ENCODE data around the gene SYK.

SYK gene

DNA sequence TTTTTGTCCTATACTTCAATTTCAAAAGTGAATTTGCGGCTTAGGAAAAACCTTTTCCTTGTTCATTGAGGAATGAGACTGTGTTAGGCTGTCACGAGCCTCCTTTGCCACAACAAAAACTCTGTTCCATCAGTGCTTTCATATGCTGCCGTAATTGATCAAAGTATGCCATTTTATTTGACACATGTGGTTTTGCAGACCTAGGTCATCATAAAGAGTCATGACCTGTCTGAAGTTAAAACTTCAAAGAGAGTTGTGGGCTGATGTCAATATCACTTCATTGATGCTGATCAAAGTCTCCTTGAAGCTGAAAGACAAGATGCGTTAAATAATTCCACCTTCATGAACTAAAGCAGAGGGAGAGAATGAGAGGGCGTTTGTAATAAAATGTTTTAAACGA lies 55.5 kb downstream of the SYK start:
- no peak overlapping the region for H3K27ac ChIP-seq (ENCODE audit: low read depth in 2 of 2, low read length in 2 of 2)
- H3K27me3 ChIP-seq (ENCODE audit: control insufficient read depth in 2 of 2, insufficient read depth in 2 of 2, low read length in 2 of 2), result no peaks in the 10 kb centered on the region
- H3K9ac ChIP-seq (ENCODE audit: low read depth in 1 of 2, low read length in 2 of 2), result no peak overlapping the region
- H3K4me1 ChIP-seq (ENCODE audit: control insufficient read depth in 2 of 2, insufficient read depth in 2 of 2, low read length in 2 of 2), result no peaks in the 10 kb centered on the region
- no peaks in the 10 kb centered on the region for H3K9me3 ChIP-seq (ENCODE audit: control insufficient read depth in 2 of 2, low read length in 2 of 2)
- peaks cover 12 to 23% of the 10 kb centered on the region in 2 donors for H3K36me3 ChIP-seq (ENCODE audit: control insufficient read depth in 2 of 2, insufficient read depth in 2 of 2, low read length in 2 of 2)
- H3K4me3 ChIP-seq (ENCODE audit: low read length in 2 of 2), result no peak overlapping the region

DNA sequence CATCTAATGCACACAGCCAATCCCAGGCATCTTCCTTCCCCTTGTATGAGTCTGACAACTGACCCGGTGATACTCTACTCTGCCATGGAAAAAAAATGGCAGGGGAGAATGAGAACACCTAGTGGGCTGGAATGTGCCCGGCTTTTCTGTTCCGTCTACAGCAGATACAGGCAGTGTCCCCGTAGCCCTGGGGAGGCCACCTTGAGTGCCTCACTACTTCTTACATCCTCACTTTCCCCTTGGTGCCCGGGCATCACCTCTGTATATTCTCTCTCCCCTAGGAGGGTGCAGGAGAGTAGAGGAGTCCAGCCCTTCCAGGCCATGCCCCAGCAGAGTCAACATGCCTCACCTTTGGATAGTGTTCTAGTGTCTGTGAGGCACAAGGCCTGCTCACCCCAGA lies 56.2 kb downstream of the SYK start:
- Histone ChIP-seq H3K9me3 (ENCODE audit: control insufficient read depth in 2 of 2, low read length in 2 of 2) (no peaks in the 10 kb centered on the region), H3K27ac (ENCODE audit: low read depth in 2 of 2, low read length in 2 of 2) (no peak overlapping the region), H3K4me3 (ENCODE audit: low read length in 2 of 2) (no peak overlapping the region), H3K36me3 (ENCODE audit: control insufficient read depth in 2 of 2, insufficient read depth in 2 of 2, low read length in 2 of 2) (peaks cover 17 to 25% of the 10 kb centered on the region in 2 donors), H3K9ac (ENCODE audit: low read depth in 1 of 2, low read length in 2 of 2) (no peak overlapping the region), H3K27me3 (ENCODE audit: control insufficient read depth in 2 of 2, insufficient read depth in 2 of 2, low read length in 2 of 2) (no peaks in the 10 kb centered on the region), H3K4me1 (ENCODE audit: control insufficient read depth in 2 of 2, insufficient read depth in 2 of 2, low read length in 2 of 2) (no peaks in the 10 kb centered on the region)

DNA sequence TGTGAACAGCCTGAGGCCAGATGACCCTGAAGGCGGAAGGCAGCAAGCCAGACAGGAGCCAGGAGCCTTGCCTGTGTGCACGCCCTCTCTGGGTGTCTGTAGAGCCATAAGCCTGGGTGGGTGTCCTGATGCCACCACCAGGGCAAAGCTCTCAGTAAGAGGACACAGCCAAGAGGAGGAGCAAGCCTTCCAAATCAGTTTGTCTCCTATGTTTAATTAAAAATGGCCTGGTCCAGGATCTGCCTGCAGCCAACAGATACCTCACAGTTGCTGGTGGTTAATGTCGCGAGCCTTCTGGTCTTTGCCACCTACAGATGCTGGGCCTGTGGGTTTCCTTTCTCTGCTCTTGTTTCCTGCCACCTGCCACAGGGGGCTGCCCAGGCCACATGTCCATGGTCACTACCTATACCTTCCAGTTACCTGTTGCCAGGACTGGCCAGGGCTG lies 56.9 kb downstream of the SYK start:
- no peaks in the 10 kb centered on the region for H3K9me3 ChIP-seq (ENCODE audit: control insufficient read depth in 2 of 2, low read length in 2 of 2)
- H3K27me3 ChIP-seq (ENCODE audit: control insufficient read depth in 2 of 2, insufficient read depth in 2 of 2, low read length in 2 of 2), result no peaks in the 10 kb centered on the region
- H3K27ac ChIP-seq (ENCODE audit: low read depth in 2 of 2, low read length in 2 of 2), result no peak overlapping the region
- peaks cover 19 to 25% of the 10 kb centered on the region in 2 donors for H3K36me3 ChIP-seq (ENCODE audit: control insufficient read depth in 2 of 2, insufficient read depth in 2 of 2, low read length in 2 of 2)
- no peaks in the 10 kb centered on the region for H3K4me1 ChIP-seq (ENCODE audit: control insufficient read depth in 2 of 2, insufficient read depth in 2 of 2, low read length in 2 of 2)
- H3K9ac ChIP-seq (ENCODE audit: low read depth in 1 of 2, low read length in 2 of 2), result no peak overlapping the region
- H3K4me3 ChIP-seq (ENCODE audit: low read length in 2 of 2), result no peak overlapping the region

DNA sequence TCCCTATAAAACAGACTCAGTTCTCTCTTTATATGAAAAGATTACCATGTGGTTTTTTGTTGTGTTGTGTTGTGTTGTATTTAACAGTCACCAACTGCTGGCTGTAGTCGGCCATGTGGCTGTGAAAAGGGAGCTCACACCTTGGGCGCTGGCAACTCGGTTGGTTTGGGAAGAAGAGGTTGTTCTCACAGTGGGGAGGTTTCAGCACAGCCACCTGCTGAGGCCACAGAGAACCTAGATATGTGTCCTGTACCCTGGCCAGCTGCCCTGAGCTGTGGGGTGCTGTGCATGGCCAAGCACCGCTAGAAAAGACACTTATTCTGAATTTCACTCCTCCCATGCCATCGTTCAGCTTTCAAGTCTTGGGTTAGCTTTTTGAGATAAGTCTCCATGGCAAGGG lies 58.8 kb downstream of the SYK start:
- Histone ChIP-seq H3K9ac (ENCODE audit: low read depth in 1 of 2, low read length in 2 of 2) (no peak overlapping the region), H3K4me1 (ENCODE audit: control insufficient read depth in 2 of 2, insufficient read depth in 2 of 2, low read length in 2 of 2) (no peaks in the 10 kb centered on the region), H3K27me3 (ENCODE audit: control insufficient read depth in 2 of 2, insufficient read depth in 2 of 2, low read length in 2 of 2) (no peaks in the 10 kb centered on the region), H3K27ac (ENCODE audit: low read depth in 2 of 2, low read length in 2 of 2) (no peak overlapping the region), H3K36me3 (ENCODE audit: control insufficient read depth in 2 of 2, insufficient read depth in 2 of 2, low read length in 2 of 2) (peaks cover 21 to 32% of the 10 kb centered on the region in 2 donors), H3K9me3 (ENCODE audit: control insufficient read depth in 2 of 2, low read length in 2 of 2) (no peaks in the 10 kb centered on the region), H3K4me3 (ENCODE audit: low read length in 2 of 2) (no peak overlapping the region)

DNA sequence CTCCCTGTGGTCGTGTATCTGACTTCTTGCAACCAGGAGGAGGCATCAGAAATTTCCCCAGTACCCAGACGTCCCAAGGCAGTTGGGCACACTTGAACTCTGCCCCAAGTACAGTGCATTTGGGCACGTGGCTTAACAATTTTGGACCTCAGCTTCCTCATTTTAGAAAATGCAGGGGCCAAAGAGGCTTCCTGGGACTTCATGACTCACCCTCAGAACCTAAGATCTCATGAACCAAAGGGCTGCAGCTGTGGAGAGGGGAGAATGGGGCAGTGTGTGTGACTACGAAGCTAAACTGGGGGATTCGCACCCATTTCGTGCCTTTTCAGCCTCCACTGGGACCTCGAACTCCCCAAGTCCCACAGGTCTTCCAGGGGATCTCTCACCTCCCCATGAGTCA lies 59.2 kb downstream of the SYK start:
- no peak overlapping the region for H3K27ac ChIP-seq (ENCODE audit: low read depth in 2 of 2, low read length in 2 of 2)
- H3K4me3 ChIP-seq (ENCODE audit: low read length in 2 of 2), result no peak overlapping the region
- H3K4me1 ChIP-seq (ENCODE audit: control insufficient read depth in 2 of 2, insufficient read depth in 2 of 2, low read length in 2 of 2), result no peaks in the 10 kb centered on the region
- H3K9ac ChIP-seq (ENCODE audit: low read depth in 1 of 2, low read length in 2 of 2), result no peak overlapping the region
- H3K9me3 ChIP-seq (ENCODE audit: control insufficient read depth in 2 of 2, low read length in 2 of 2), result no peaks in the 10 kb centered on the region
- H3K36me3 ChIP-seq (ENCODE audit: control insufficient read depth in 2 of 2, insufficient read depth in 2 of 2, low read length in 2 of 2), result peaks cover 21 to 32% of the 10 kb centered on the region in 2 donors
- H3K27me3 ChIP-seq (ENCODE audit: control insufficient read depth in 2 of 2, insufficient read depth in 2 of 2, low read length in 2 of 2), result no peaks in the 10 kb centered on the region

DNA sequence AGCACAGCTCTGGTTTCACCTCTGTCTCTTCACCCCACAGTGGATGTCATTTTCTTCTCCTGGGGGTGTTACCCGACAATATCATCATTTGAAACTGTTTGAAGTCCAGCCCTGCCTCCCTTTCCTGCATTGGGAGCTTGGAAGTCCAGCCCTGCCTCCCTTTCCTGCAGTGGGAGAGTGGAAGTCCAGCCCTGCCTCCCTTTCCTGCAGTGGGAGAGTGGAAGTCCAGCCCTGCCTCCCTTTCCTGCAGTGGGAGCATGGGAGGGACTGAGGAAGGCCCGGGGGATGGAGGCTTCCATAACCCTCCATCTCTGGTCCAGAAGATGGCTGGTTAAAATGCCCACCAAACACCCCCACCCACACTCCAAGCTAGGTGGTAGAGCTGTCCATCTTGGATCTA lies 59.8 kb downstream of the SYK start:
- Histone ChIP-seq H3K9me3 (ENCODE audit: control insufficient read depth in 2 of 2, low read length in 2 of 2) (no peaks in the 10 kb centered on the region), H3K27ac (ENCODE audit: low read depth in 2 of 2, low read length in 2 of 2) (no peak overlapping the region), H3K9ac (ENCODE audit: low read depth in 1 of 2, low read length in 2 of 2) (no peak overlapping the region), H3K4me3 (ENCODE audit: low read length in 2 of 2) (no peak overlapping the region), H3K36me3 (ENCODE audit: control insufficient read depth in 2 of 2, insufficient read depth in 2 of 2, low read length in 2 of 2) (peaks cover 21 to 32% of the 10 kb centered on the region in 2 donors), H3K27me3 (ENCODE audit: control insufficient read depth in 2 of 2, insufficient read depth in 2 of 2, low read length in 2 of 2) (no peaks in the 10 kb centered on the region), H3K4me1 (ENCODE audit: control insufficient read depth in 2 of 2, insufficient read depth in 2 of 2, low read length in 2 of 2) (no peaks in the 10 kb centered on the region)

DNA sequence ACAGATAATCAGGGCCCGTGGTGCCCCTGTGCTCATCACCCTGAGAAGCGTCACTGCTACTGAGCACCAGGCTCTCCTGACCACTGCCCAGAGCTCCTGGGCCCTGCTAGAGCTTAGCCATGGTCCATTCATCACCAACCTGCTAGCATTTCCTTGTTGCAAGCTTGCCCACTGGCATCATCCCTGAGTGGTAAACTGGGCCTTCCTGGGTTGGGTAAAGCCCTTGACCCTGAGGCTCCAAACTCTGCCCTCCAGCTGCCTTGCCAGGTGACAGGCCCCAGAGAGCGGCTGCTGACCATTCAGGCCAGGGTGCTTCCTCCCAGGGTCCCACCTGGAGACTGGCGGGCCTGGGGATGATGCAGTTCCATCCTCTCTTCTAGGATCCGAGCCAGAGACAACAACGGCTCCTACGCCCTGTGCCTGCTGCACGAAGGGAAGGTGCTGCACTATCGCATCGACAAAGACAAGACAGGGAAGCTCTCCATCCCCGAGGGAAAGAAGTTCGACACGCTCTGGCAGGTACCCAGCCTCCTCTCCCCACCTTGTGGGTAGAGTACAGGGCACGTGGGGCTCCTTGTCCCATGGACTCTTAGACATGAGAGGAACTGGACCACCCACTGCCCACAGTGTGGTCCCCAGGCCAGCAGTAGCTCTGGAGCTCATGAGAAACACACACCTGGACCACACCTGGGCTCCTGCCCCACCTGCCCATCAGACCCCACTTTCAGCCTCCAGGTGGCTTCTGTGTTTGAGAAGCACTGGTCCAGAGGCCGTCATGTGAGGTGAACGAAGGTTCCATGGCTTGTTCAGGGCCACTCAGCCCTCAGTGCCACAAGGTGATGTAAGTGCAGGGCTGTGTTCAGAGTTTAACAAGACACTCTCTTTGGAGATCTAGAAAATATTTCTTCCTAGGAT lies 60.5 kb downstream of the SYK start:
- peaks cover 21 to 38% of the 10 kb centered on the region in 2 donors for H3K36me3 ChIP-seq (ENCODE audit: control insufficient read depth in 2 of 2, insufficient read depth in 2 of 2, low read length in 2 of 2)
- H3K9me3 ChIP-seq (ENCODE audit: control insufficient read depth in 2 of 2, low read length in 2 of 2), result no peaks in the 10 kb centered on the region
- no peak overlapping the region for H3K27ac ChIP-seq (ENCODE audit: low read depth in 2 of 2, low read length in 2 of 2)
- no peaks in the 10 kb centered on the region for H3K4me1 ChIP-seq (ENCODE audit: control insufficient read depth in 2 of 2, insufficient read depth in 2 of 2, low read length in 2 of 2)
- no peaks in the 10 kb centered on the region for H3K27me3 ChIP-seq (ENCODE audit: control insufficient read depth in 2 of 2, insufficient read depth in 2 of 2, low read length in 2 of 2)
- no peak overlapping the region for H3K4me3 ChIP-seq (ENCODE audit: low read length in 2 of 2)
- no peak overlapping the region for H3K9ac ChIP-seq (ENCODE audit: low read depth in 1 of 2, low read length in 2 of 2)

DNA sequence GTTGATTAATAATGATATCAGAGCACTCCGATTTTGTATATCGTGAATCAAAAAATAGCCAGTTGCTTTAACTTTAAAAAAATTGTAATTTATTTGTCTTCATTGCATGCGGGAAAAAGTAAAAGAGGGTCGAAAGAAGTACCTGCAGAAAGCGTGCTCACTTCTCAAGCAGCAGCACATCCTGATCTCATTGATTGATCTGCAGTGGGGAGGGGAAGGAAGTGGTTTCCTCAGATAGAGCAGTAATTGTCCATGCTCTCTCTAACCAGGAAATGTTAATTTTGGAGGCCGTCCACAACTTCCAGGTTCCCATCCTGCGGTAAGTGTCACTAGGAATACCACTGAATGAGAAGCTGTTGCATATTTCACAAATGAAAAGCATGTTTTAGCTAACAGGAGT lies 63.2 kb downstream of the SYK start:
- Histone ChIP-seq H3K36me3 (ENCODE audit: control insufficient read depth in 2 of 2, insufficient read depth in 2 of 2, low read length in 2 of 2) (peaks cover 19 to 33% of the 10 kb centered on the region in 2 donors), H3K9me3 (ENCODE audit: control insufficient read depth in 2 of 2, low read length in 2 of 2) (no peaks in the 10 kb centered on the region), H3K4me3 (ENCODE audit: low read length in 2 of 2) (no peak overlapping the region), H3K4me1 (ENCODE audit: control insufficient read depth in 2 of 2, insufficient read depth in 2 of 2, low read length in 2 of 2) (no peaks in the 10 kb centered on the region), H3K9ac (ENCODE audit: low read depth in 1 of 2, low read length in 2 of 2) (no peak overlapping the region), H3K27me3 (ENCODE audit: control insufficient read depth in 2 of 2, insufficient read depth in 2 of 2, low read length in 2 of 2) (no peaks in the 10 kb centered on the region), H3K27ac (ENCODE audit: low read depth in 2 of 2, low read length in 2 of 2) (no peak overlapping the region)

DNA sequence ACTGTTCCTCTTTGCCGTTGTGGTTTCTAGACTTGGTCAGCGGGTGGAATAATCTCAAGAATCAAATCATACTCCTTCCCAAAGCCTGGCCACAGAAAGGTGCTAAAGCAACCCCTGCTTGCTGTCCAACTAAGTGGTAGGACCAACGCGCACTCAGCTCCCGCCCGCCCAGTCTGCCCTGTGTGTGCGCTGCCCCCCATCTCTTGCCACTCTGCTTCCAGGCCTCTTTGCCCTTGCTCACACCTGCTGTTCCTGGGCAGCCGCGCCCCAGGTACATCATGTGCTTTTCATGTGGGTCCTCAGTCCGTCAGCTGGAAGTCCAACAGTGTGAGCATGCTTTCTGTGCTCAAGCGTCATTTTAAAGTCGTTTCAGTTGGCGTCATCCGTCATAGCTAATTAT lies 65.5 kb downstream of the SYK start:
- Histone ChIP-seq H3K4me1 (ENCODE audit: control insufficient read depth in 2 of 2, insufficient read depth in 2 of 2, low read length in 2 of 2) (no peaks in the 10 kb centered on the region), H3K36me3 (ENCODE audit: control insufficient read depth in 2 of 2, insufficient read depth in 2 of 2, low read length in 2 of 2) (peaks cover 14 to 27% of the 10 kb centered on the region in 2 donors), H3K9me3 (ENCODE audit: control insufficient read depth in 2 of 2, low read length in 2 of 2) (no peaks in the 10 kb centered on the region), H3K4me3 (ENCODE audit: low read length in 2 of 2) (no peak overlapping the region), H3K27me3 (ENCODE audit: control insufficient read depth in 2 of 2, insufficient read depth in 2 of 2, low read length in 2 of 2) (no peaks in the 10 kb centered on the region), H3K9ac (ENCODE audit: low read depth in 1 of 2, low read length in 2 of 2) (no peak overlapping the region), H3K27ac (ENCODE audit: low read depth in 2 of 2, low read length in 2 of 2) (no peak overlapping the region)

DNA sequence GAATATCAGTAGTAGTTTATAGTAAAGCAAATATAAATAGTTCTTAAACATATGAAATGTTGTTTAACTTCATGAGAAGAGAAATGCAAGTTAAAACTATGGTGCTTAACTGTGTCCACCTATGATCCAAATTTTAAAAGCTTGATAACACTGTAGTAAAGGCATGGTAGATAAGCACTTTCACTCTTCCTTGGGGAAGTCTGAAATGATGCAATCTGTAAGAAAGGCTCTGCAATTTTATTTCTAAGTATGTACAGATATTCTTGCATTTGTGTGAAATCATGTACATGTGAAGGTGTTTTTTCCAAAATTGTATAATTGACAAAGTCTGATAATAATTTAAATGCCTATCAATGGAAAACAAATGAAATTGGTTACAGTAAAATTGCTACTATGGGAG lies 66.9 kb downstream of the SYK start:
- H3K27ac ChIP-seq (ENCODE audit: low read depth in 2 of 2, low read length in 2 of 2), result no peak overlapping the region
- H3K9ac ChIP-seq (ENCODE audit: low read depth in 1 of 2, low read length in 2 of 2), result no peak overlapping the region
- H3K36me3 ChIP-seq (ENCODE audit: control insufficient read depth in 2 of 2, insufficient read depth in 2 of 2, low read length in 2 of 2), result peaks cover 6 to 23% of the 10 kb centered on the region in 2 donors
- H3K27me3 ChIP-seq (ENCODE audit: control insufficient read depth in 2 of 2, insufficient read depth in 2 of 2, low read length in 2 of 2), result no peaks in the 10 kb centered on the region
- H3K4me1 ChIP-seq (ENCODE audit: control insufficient read depth in 2 of 2, insufficient read depth in 2 of 2, low read length in 2 of 2), result no peaks in the 10 kb centered on the region
- H3K9me3 ChIP-seq (ENCODE audit: control insufficient read depth in 2 of 2, low read length in 2 of 2), result no peaks in the 10 kb centered on the region
- H3K4me3 ChIP-seq (ENCODE audit: low read length in 2 of 2), result no peak overlapping the region
